Thoracic aorta (tissue), 2 donors: ENCODE data around the gene CDC25C. TPM values are rescaled to one million over a fixed set of nuclear protein-coding genes. Genes with fewer than 3 reads are reported as not detected.

Source experiments
- ATAC-seq: fragments of 150-250 bp; one replicate; pipeline ENCODE4 v1.8.0; 2017; ENCODE audit warnings: low read depth; ENCODE audit not compliant: insufficient number of reproducible peaks, low FRiP score
- DNase-seq: peaks from one replicate; pipeline ENCODE4 v3.0.0-alpha.2; 2020; ENCODE audit warnings: low spot score
- H3K27ac ChIP-seq, 2 donors: fragments of 200-600 bp; sonication (generic); 1 replicate in 1 of 2; 2 replicates in 1 of 2; pipeline ENCODE4 v1.5.1; 2016; ENCODE audit warnings: mild to moderate bottlenecking in 2 of 2, moderate library complexity in 2 of 2
- H3K27me3 ChIP-seq: fragments of 200-600 bp; sonication (generic); replicated peaks from 2 replicates; pipeline ENCODE4 v1.6.0; 2016; ENCODE audit warnings: mild to moderate bottlenecking; ENCODE audit not compliant: insufficient read depth
- H3K36me3 ChIP-seq: fragments of 200-600 bp; sonication (generic); one replicate; pipeline ENCODE4 v1.5.1; 2016
- H3K4me1 ChIP-seq, 2 donors: fragments of 200-600 bp; sonication (generic); 1 replicate in 1 of 2; 2 replicates in 1 of 2; pipeline versions ENCODE4 v1.5.1 to v1.6.0; 2016; ENCODE audit warnings: low read depth in 2 of 2, mild to moderate bottlenecking in 1 of 2; ENCODE audit not compliant: control insufficient read depth in 1 of 2
- H3K4me3 ChIP-seq: fragments of 200-600 bp; sonication (generic); 2 replicates; pipeline ENCODE4 v1.5.1; 2016; ENCODE audit warnings: mild to moderate bottlenecking
- H3K9me3 ChIP-seq: fragments of 200-600 bp; sonication (generic); 2 replicates; pipeline ENCODE4 v1.5.1; 2016
- total RNA-seq, 2 donors: library from RNA; depleted of rRNA; stranded (reverse); fragments of >200 nt; gene quantifications; one replicate each; pipeline versions ENCODE4 v1.1.0 to v1.2.3, GENCODE V29; 2016
- TF ChIP-seq, protein P1 (sequence below): fragments of 200-600 bp; sonication (generic); IDR thresholded peaks from one replicate; pipeline ENCODE4 v1.5.1; 2019; ENCODE audit warnings: antibody characterized with exemption

The CDC25C gene
- total RNA-seq, 2 donors from 2014 or later = not detected

DNA sequence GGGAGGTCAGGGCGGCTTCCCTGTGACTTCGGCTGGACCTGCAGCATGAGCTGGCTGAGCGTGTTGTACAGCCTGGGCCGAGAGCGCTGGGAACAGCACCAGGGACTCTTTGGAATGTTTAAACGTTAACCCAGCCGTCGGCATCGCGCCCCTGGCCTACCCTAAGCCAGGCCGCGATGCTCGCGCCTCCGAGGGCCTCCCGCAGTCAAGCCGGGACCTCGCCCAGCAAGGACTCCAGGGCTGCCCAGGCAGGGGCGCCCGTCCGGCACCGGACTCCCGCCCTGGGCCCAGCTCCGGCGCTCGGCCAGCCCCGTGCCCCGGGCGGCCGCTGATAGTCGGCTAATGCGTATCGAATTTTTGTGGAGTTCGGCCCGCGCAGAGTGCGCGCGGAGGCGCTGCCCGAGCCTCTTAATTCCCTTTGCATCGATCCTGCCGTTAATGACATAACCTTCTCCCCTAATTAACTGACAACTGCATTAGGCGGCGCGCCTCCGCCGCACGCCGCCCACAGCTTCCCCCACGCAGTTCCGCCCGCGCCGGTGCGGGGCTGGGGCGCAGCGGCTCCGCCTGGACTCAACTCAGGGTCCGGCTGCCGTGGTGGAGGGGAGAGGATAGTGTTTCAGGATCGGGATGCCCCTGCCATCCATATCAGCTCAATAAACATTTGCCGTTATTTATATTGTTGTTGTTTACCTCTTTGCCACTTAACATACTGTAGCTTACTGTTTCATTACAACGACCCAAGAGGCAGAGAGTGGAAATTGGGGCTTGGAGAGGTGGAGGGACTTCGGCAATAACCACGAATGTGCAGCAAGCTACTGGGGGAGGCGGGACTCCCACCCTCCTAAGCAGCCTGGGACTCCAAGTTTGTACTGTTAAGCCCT, 89.7 kb downstream of the CDC25C start:
- Histone ChIP-seq H3K4me3 (peak overlapping the region; percentile 72), H3K4me1 (peaks cover 0 to 5% of the 10 kb centered on the region in 2 donors), H3K9me3 (no peaks in the 10 kb centered on the region), H3K27me3 (no peaks in the 10 kb centered on the region), H3K36me3 (no peaks in the 10 kb centered on the region), H3K27ac (no peak overlapping the region)
- no peak for DNase-seq
- ATAC-seq = no peak
- TF ChIP-seq, protein P1, sequence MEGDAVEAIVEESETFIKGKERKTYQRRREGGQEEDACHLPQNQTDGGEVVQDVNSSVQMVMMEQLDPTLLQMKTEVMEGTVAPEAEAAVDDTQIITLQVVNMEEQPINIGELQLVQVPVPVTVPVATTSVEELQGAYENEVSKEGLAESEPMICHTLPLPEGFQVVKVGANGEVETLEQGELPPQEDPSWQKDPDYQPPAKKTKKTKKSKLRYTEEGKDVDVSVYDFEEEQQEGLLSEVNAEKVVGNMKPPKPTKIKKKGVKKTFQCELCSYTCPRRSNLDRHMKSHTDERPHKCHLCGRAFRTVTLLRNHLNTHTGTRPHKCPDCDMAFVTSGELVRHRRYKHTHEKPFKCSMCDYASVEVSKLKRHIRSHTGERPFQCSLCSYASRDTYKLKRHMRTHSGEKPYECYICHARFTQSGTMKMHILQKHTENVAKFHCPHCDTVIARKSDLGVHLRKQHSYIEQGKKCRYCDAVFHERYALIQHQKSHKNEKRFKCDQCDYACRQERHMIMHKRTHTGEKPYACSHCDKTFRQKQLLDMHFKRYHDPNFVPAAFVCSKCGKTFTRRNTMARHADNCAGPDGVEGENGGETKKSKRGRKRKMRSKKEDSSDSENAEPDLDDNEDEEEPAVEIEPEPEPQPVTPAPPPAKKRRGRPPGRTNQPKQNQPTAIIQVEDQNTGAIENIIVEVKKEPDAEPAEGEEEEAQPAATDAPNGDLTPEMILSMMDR = no peak

DNA sequence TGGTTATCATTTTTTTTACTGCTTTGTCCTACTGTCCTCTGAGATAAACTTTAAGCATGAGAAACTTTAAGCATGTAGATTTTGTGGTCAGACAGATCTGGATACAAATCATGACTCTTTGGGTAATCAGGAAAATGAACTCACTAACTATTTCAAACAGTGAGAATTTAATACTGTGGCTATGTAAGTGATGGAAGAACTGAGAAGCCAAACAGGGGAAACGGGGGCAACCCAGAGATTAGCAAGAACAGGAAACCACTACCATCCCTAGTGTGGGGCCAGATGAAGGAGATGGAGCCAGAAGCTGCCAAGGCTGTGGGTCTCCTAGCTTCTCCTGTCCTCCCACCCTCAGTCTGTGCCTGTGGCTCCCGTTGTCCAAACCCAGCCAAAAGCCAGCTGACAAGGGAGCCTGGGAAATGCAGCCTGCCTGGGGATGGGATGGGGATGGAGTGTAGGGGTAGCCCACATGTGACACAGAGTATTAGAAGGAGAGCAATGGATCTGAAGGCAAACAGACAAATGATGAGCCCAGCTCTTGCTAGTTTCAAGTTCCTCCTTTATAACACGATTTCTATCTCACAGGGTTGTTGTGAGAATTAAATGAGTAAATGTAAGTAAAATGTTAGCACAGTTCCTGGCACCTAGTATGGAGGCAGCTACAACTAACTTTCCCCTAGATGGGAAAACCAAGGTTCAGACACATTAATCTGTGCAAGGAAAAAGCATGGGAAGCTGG, 90.8 kb downstream of the CDC25C start:
- Histone ChIP-seq H3K27ac (no peak overlapping the region), H3K4me1 (peaks cover 0 to 5% of the 10 kb centered on the region in 2 donors), H3K4me3 (no peak overlapping the region), H3K9me3 (no peaks in the 10 kb centered on the region), H3K36me3 (no peaks in the 10 kb centered on the region), H3K27me3 (no peaks in the 10 kb centered on the region)
- DNase-seq = no peak
- TF ChIP-seq, protein P1 = no peak
- no peak for ATAC-seq

DNA sequence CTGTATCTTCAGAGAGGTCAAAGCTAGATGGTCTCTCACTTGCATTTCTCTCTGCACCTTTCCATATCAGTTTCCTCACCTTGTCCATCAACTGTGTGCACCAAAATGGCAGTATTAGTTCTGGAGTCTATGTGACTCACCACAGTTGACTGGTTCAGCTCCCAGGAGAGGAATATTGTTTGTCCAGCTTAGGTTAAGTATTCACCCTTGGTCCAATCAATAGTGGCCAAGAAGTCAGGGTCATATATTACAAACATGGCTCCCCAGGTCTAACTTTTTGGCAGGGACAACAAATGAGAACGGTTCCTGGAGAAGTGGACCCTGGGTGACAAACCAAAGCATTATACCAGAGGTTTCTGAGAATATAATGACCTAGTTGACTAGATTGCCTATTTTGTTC, 93.6 kb downstream of the CDC25C start:
- DNase-seq (no peak), ATAC-seq (no peak)
- Histone ChIP-seq H3K36me3 (no peaks in the 10 kb centered on the region), H3K4me1 (peaks cover 0 to 5% of the 10 kb centered on the region in 2 donors), H3K9me3 (no peaks in the 10 kb centered on the region), H3K27ac (no peak overlapping the region), H3K27me3 (no peaks in the 10 kb centered on the region), H3K4me3 (no peak overlapping the region)
- TF ChIP-seq, protein P1 = no peak

Other genes starting within 250 kb of the CDC25C start
- gene WNT8A, start 247.8 kb downstream of the CDC25C start, total RNA-seq = not detected
- gene NME5, start 192.4 kb downstream of the CDC25C start, total RNA-seq = 1 to 10 TPM in 1 of 2 donors, not detected in 1; 3.8 TPM
- 10 to 100 TPM; 34.7 to 71.7 TPM for gene BRD8, start 153.2 kb downstream of the CDC25C start, total RNA-seq
- 1 to 10 TPM in 1 of 2 donors, under 1 TPM in 1; 0.78 to 1.1 TPM for gene KIF20A, start 152.7 kb downstream of the CDC25C start, total RNA-seq
- 10 to 100 TPM; 13.5 to 17.7 TPM for gene CDC23, start 118.5 kb downstream of the CDC25C start, total RNA-seq
- gene GFRA3, start 57.2 kb downstream of the CDC25C start, total RNA-seq = under 1 TPM in 1 of 2 donors, not detected in 1; 0.27 TPM
- gene FAM53C, start 6.5 kb upstream of the CDC25C start, total RNA-seq = 10 to 100 TPM; 22.6 to 24.9 TPM
- gene KDM3B, start 20.9 kb upstream of the CDC25C start, total RNA-seq = 10 to 100 TPM; 50.1 to 86.2 TPM
- gene REEP2, start 107.3 kb upstream of the CDC25C start, total RNA-seq = 10 to 100 TPM in 1 of 2 donors, 1 to 10 TPM in 1; 8.9 to 11.5 TPM
- gene EGR1, start 133.7 kb upstream of the CDC25C start, total RNA-seq = 100 to 1,000 TPM in 1 of 2 donors, 10 to 100 TPM in 1; 98.3 to 340 TPM
- 100 to 1,000 TPM in 1 of 2 donors, 10 to 100 TPM in 1; 67.6 to 115 TPM for gene ETF1, start 211.4 kb upstream of the CDC25C start, total RNA-seq
- gene HSPA9, start 243.6 kb upstream of the CDC25C start, total RNA-seq = 100 to 1,000 TPM; 202 to 294 TPM